ENCODE data around the gene PCDHGA1.
A peak's percentile ranks its signal among the peaks of the same experiment; 100 is the strongest.

The PCDHGA1 gene

DNA sequence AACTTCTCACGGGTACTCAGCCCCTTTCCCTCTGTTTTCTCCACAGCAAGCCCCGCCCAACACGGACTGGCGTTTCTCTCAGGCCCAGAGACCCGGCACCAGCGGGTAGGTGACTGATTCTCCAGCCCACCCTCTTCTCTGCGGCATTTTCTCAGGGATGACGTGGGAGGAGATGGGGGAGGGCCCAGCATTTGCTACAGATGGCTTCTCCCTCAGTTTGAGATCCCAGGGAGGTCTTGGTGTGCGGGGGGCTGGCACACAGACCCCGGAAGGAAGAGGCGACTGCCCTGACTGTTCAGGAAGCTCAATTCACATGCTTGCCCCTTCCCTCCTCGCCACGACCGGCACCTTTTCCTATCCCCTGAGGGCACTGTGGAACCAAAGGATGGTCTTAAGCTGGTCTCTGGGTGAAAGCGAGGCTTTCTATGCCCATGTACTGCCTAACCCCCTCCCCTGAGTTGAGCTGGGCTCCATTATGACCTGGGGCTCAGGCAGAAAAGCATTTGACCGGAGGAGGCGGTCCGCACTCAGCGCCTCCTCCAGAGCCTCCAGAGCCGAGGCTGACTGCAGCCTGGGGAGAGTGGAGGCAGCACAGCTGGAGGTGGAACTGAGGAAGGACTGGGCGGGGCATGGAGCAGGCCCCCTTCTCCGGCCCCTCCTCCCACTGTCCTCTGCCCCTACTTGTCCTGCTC, 164.6 kb downstream of the PCDHGA1 start:
- no peak for DNase-seq

GRCh38 chr5:141495453-141495811, 165.1 kb downstream of the PCDHGA1 start:
- DNase-seq = no peak

DNA sequence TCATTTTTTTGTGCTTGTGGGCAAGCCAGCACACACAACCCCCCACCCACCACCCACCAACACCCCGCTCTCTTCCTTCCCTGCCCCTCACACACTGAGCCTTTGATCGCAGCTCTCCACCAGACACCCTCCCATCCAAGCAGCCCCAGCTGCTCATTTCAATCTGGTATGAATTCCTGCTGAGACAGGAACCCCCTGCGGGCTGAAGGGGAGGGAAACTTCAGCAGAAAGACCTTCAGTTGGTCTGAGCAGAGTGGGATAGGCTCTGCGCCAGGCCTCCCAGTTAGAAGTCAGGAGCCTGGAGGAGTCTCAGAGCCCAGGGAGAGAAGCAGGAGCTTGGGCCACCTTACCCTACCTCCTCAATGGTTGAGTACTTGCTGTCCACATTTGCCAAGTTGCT, 165.7 kb downstream of the PCDHGA1 start:
- no peak for DNase-seq

GRCh38 chr5:141501761-141502160, 171.4 kb downstream of the PCDHGA1 start:
- no peak for DNase-seq

DNA sequence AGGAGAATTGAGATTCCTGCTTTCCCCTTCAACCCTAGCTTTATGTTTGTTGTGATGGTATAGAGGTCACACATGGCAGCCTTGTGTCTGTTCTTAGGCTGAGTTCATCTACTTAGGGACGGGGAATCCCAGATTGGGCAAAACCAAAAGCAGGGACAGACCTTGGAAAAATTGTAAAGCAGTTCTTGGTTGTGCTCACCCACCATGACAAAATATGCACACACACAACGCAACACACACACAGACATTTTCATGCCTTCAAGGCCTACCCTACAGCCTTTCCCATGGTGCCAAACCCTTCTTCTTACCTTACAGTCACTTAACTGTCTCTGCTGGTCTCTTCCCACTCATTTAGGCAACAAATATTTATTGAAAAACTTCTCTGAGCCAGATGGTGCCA, 173.4 kb downstream of the PCDHGA1 start:
- DNase-seq = no peak

DNA sequence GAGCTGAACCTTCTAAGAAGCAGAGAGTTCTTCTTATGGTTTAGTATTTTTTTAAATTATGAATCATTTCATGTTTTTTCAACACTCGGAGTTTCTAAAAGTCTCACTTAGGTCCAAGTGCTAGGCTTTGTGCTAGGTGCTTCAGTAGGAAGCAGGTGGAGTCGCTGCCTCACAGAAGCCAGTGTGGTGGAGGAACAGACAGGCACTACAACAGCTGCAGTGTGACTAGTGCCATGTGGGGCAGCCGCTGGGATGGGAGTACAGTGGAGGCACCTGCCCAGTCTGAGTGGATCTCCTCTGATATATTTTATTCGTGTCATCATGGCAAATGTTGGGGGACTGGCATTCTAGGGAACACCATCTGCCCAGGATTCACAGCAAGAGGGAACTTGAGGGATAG, 173.9 kb downstream of the PCDHGA1 start:
- no peak for DNase-seq

GRCh38 chr5:141506381-141507155, 176.3 kb downstream of the PCDHGA1 start:
- no peak for DNase-seq

DNA sequence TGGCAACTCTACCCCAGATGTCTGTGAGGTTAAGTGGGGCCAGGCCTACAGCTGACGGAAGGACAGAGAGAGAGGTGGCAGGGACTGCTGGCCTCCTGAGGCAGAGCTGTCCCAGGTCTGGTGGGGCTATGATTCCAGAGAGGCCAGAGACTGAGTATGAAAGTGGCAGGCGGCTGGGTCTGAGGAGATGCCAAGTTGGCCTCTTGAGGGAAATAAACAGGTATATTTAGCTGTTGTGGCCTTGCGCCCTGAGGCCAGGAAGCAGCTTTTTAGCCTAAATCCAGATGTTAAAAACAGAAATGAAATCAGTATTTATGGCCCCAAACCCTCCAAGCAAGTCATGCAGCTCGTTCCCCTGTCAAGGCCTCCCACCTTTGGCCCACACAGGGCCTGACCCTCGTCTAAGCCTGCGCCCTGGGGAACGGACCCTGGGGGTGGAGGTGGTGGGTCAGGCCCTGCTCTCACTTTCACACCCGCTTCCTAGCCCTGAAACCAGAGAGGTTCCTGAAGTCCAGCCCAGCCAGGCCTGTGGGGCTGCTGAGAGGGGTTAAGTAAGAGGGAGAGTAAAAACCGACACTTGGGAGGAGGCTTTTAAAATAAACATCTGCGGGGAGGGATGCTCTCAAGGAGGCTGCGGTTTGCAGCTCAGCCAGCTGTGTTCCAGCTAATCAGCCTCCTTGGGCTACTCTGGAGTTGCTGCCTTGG, 177.2 kb downstream of the PCDHGA1 start:
- DNase-seq = no peak

GRCh38 chr5:141508440-141508797, 178.1 kb downstream of the PCDHGA1 start:
- no peak for DNase-seq

DNA sequence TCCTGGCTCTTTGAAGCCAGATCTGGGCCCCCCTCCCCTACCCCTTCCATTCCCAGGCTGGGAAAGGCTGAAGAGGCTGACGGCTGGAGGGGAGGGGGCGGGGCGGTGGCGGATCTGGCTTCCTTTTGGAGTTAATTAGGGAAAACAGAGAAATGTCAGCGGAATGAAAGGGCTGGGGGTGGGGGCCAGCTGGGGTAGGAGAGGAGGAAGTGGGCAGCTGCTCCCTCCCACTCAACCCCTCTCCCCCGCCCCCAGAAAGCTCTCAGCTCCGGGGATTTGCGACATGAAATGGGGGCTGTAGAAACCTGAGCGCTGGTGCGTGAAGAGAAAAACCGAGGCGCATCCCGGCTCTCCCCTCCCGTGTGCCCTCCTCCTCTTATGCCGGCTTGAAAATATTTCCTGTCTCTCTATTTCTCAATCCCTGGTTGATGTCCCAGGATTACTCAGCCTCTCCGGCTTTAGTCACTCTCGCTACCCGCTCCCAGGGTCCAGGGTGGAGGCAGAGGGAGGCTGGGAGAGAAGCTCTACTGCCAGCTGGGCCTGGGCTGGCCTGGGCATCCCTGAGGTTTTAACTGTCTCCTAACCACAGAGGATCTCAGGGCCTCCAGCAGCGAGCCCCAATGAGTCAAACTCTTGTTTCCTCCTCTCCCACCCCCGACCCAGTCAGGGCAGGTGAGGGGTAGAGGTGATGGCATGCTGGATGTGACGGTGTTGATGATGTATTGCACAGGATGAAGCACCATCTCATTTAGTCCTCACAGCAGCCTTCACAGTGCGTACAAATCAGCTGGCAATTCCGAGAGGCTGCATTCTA, 178.7 kb downstream of the PCDHGA1 start:
- DNase-seq = peak; percentile 80

- no peak for DNase-seq
These were observed 179.8 kb downstream of the PCDHGA1 start for GRCh38 chr5:141510160-141510559.

DNA sequence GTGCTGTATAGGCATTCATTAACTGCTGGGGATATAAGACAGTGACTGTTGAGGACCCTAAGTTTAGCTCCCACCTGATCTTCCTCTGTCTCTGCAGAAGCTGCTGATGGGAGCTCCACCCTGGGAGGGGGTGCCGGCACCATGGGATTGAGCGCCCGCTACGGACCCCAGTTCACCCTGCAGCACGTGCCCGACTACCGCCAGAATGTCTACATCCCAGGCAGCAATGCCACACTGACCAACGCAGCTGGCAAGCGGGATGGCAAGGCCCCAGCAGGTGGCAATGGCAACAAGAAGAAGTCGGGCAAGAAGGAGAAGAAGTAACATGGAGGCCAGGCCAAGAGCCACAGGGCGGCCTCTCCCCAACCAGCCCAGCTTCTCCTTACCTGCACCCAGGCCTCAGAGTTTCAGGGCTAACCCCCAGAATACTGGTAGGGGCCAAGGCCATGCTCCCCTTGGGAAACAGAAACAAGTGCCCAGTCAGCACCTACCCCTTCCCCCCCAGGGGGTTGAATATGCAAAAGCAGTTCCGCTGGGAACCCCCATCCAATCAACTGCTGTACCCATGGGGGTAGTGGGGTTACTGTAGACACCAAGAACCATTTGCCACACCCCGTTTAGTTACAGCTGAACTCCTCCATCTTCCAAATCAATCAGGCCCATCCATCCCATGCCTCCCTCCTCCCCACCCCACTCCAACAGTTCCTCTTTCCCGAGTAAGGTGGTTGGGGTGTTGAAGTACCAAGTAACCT, 180.7 kb downstream of the PCDHGA1 start:
- no peak for DNase-seq

- no peak for DNase-seq
These were observed 181.5 kb downstream of the PCDHGA1 start for GRCh38 chr5:141511771-141512325.

DNA sequence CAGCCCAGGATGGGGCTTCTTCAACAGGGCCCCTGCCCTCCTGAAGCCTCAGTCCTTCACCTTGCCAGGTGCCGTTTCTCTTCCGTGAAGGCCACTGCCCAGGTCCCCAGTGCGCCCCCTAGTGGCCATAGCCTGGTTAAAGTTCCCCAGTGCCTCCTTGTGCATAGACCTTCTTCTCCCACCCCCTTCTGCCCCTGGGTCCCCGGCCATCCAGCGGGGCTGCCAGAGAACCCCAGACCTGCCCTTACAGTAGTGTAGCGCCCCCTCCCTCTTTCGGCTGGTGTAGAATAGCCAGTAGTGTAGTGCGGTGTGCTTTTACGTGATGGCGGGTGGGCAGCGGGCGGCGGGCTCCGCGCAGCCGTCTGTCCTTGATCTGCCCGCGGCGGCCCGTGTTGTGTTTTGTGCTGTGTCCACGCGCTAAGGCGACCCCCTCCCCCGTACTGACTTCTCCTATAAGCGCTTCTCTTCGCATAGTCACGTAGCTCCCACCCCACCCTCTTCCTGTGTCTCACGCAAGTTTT, 182.1 kb downstream of the PCDHGA1 start:
- peak; percentile 78 for DNase-seq

- DNase-seq = peak; percentile 53
These were observed 182.8 kb downstream of the PCDHGA1 start for GRCh38 chr5:141512911-141513626.

DNA sequence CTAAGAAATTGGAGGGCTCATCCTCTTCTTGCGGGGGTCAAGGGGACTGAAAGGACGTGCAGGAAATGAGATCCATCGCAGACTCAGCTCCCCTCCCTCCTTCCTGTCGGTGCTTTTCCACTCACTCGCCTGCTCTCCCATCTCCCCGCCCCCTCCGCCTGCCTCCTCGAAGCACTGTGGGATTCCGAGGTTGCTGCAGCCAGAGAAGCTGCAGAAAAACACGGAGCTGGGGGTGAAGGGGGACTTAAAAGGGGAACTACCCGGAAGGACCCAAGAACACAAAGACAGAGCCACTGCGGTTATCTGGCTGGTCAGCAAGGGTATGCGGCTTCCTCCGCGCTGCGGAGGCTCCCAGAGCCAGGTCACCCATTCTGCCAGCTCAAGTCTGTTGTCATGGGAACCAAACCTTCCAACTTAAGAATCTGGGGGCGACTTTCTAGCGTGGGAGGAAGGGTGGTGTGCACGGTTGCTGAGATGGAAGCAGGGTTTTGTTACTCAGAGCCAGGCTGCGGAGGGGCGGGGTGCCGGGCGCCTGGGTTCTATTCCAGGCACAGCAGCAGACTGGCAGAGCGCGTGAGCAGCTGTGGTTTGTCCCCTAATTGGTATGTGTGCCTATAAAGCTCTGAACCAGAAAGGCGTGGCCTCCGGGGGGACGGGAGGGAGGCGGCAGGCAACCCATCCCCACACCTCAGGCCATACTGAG, 183.5 kb downstream of the PCDHGA1 start:
- DNase-seq = peak; percentile 55

GRCh38 chr5:141514330-141515133, 184.2 kb downstream of the PCDHGA1 start:
- DNase-seq = no peak

- no peak for DNase-seq
These were observed 184.8 kb downstream of the PCDHGA1 start for GRCh38 chr5:141515141-141515540.

DNA sequence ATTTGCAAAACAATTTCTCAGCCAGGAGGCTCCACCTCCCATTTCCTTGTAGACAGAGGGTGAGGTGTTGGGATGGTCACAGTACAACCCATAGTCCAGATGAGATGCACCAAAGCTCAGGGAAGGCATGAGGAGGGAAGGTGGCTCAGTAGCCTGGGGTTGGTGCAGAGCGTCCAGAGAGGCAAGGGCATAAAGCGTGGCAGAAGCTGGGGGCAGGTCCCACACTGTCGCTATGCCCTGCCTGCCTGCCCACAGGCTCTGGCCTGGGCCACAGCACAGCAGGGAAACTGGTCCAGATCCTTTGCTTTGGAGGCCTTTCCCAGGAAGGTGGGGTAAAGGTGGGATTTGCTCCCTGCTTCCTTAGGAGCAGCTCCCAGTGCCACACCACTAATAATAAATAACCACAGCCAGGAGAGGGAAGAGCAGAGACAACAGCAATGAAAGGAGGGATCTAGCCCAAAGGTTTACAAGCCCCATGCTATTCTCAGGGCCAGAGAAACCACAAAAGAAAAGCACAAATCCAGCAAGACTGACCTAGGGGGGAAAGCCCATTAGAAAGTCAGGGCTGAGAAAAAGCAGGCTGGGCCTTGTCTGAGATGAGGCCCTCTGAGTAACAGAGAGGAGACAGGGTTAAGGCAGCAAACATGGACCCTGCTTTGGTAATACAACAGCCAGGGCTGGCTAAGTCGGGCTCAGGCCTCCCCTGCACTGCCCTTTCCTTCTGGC, 185.8 kb downstream of the PCDHGA1 start:
- DNase-seq = no peak

Data from suppressor macrophage treated with lipopolysaccharide for 4 hours (primary cell).